ENCODE results near the gene TBC1D14. TPM values are rescaled to one million over a fixed set of nuclear protein-coding genes. Genes with fewer than 3 reads are reported as not detected.
"Not testable (repeated sequence)": the region's sequence is repeated elsewhere in the genome, so short reads cannot be mapped to it uniquely, and the experiment has no call there.

TBC1D14 gene
- total RNA-seq, 2 experiments from 2014 or later: 46.9 to 47.4 TPM

GRCh38 chr4:6889101-6889735 lies 20.4 kb upstream of the TBC1D14 start:
- POLR2A ChIA-PET: interaction anchor here (1.2 kb wide), 1 partner anchor 10 kb away, joined by 9 read pairs; no protein-coding TSS in a partner anchor
- CTCF ChIA-PET: no interaction called here

GRCh38 chr4:6889736-6890324 lies 19.8 kb upstream of the TBC1D14 start:
- POLR2A ChIA-PET: interaction anchor here (1.2 kb wide), 1 partner anchor 10 kb away, joined by 9 read pairs; no protein-coding TSS in a partner anchor
- CTCF ChIA-PET: interaction anchor here (1.0 kb wide), 1 partner anchor 169 kb away, joined by 3 read pairs; no protein-coding TSS in a partner anchor

GRCh38 chr4:6890358-6890757 lies 19.3 kb upstream of the TBC1D14 start:
- ChIA-PET POLR2A (no interaction called here), CTCF (interaction anchor here (1.0 kb wide), 1 partner anchor 170 kb away, joined by 3 read pairs; no protein-coding TSS in a partner anchor)

- POLR2A ChIA-PET: not testable (repeated sequence)
Observed at GRCh38 chr4:6890971-6891370, 18.7 kb upstream of the TBC1D14 start.

GRCh38 chr4:6891436-6892170 lies 18.0 kb upstream of the TBC1D14 start:
- ChIA-PET POLR2A (no interaction called here), CTCF (no interaction called here)

More at GRCh38 chr4:6890971-6891370, 18.7 kb upstream of the TBC1D14 start:
- CTCF ChIA-PET: not testable (repeated sequence)

- CTCF ChIA-PET: interaction anchor here (0.6 to 0.9 kb wide), 2 partner anchors 9 to 178 kb away, joined by 3 read pairs; no protein-coding TSS in a partner anchor
- POLR2A ChIA-PET: no interaction called here
Observed at GRCh38 chr4:6892190-6892908, 17.3 kb upstream of the TBC1D14 start.

- POLR2A ChIA-PET: no interaction called here
Observed at GRCh38 chr4:6892909-6893202, 16.8 kb upstream of the TBC1D14 start.

GRCh38 chr4:6893449-6894085 lies 16.1 kb upstream of the TBC1D14 start:
- ChIA-PET POLR2A (interaction anchor here (0.6 kb wide), 1 partner anchor 11 kb away, joined by 3 read pairs; no protein-coding TSS in a partner anchor), CTCF (interaction anchor here (0.9 kb wide), 1 partner anchor 10 kb away, joined by 3 read pairs; no protein-coding TSS in a partner anchor)

More at GRCh38 chr4:6892909-6893202, 16.8 kb upstream of the TBC1D14 start:
- CTCF ChIA-PET: interaction anchor here (0.6 to 0.9 kb wide), 2 partner anchors 9 to 177 kb away, joined by 3 read pairs; no protein-coding TSS in a partner anchor

- ChIA-PET POLR2A (interaction anchor here (0.6 kb wide), 1 partner anchor 10 kb away, joined by 3 read pairs; no protein-coding TSS in a partner anchor), CTCF (no interaction called here)
Observed at GRCh38 chr4:6894086-6894478, 15.5 kb upstream of the TBC1D14 start.

GRCh38 chr4:6894528-6895498 lies 14.8 kb upstream of the TBC1D14 start:
- CTCF ChIA-PET: no interaction called here
- POLR2A ChIA-PET: interaction anchor here (0.6 kb wide), 1 partner anchor 177 kb away, joined by 4 read pairs; no protein-coding TSS in a partner anchor

GRCh38 chr4:6896035-6896434 lies 13.6 kb upstream of the TBC1D14 start:
- POLR2A ChIA-PET: no interaction called here
- CTCF ChIA-PET: no interaction called here

GRCh38 chr4:6898763-6899162 lies 10.9 kb upstream of the TBC1D14 start:
- ChIA-PET CTCF (interaction anchor here (0.6 to 3.8 kb wide), 3 partner anchors 10 to 96 kb away, joined by 3 to 13 read pairs (median 12); partner anchors contain the start of gene TBC1D14), POLR2A (interaction anchor here (0.7 to 2.5 kb wide), 3 partner anchors 10 to 179 kb away, joined by 3 to 27 read pairs (median 8); partner anchors contain the start of genes GRPEL1 and TBC1D14)

GRCh38 chr4:6900181-6900812 lies 9.3 kb upstream of the TBC1D14 start:
- CTCF ChIA-PET: interaction anchor here (0.7 to 3.8 kb wide), 3 partner anchors 8 to 26 kb away, joined by 3 to 12 read pairs (median 4); no protein-coding TSS in a partner anchor

GRCh38 chr4:6900956-6901355 lies 8.7 kb upstream of the TBC1D14 start:
- ChIA-PET CTCF (interaction anchor here (3.8 kb wide), 1 partner anchor 27 kb away, joined by 12 read pairs; no protein-coding TSS in a partner anchor), POLR2A (interaction anchor here (2.5 kb wide), 1 partner anchor 8 kb away, joined by 27 read pairs; the partner anchor contains the start of gene TBC1D14)

More at GRCh38 chr4:6900181-6900812, 9.3 kb upstream of the TBC1D14 start:
- POLR2A ChIA-PET: interaction anchor here (0.7 to 2.5 kb wide), 5 partner anchors 9 to 168 kb away, joined by 3 to 27 read pairs (median 4); partner anchors contain the start of genes GRPEL1 and TBC1D14

- ChIA-PET POLR2A (interaction anchor here (0.6 kb wide), 1 partner anchor 212 kb away, joined by 4 read pairs; no protein-coding TSS in a partner anchor), CTCF (interaction anchor here (3.8 kb wide), 1 partner anchor 28 kb away, joined by 12 read pairs; no protein-coding TSS in a partner anchor)
Observed at GRCh38 chr4:6901669-6902317, 7.8 kb upstream of the TBC1D14 start.

Data from activated CD8-positive, alpha-beta memory T cell treated with anti-CD3 and anti-CD28 coated beads for 36 hours (primary cell).